Gastroesophageal sphincter (tissue), 2 donors: ENCODE results near the gene ATP8A1.

Experiments used
- EP300 ChIP-seq: sonication (generic); formaldehyde crosslinking; IDR thresholded peaks from one replicate; pipeline ENCODE4 v1.6.1; 2017; ENCODE audit warnings: antibody characterized with exemption, mild to moderate bottlenecking
- POLR2A ChIP-seq, 2 donors: fragments of 450-650 bp; IDR thresholded peaks; one replicate each; pipeline ENCODE4 v1.6.1; 2017; ENCODE audit warnings: antibody characterized with exemption in 2 of 2, mild to moderate bottlenecking in 2 of 2, moderate library complexity in 1 of 2

DNA sequence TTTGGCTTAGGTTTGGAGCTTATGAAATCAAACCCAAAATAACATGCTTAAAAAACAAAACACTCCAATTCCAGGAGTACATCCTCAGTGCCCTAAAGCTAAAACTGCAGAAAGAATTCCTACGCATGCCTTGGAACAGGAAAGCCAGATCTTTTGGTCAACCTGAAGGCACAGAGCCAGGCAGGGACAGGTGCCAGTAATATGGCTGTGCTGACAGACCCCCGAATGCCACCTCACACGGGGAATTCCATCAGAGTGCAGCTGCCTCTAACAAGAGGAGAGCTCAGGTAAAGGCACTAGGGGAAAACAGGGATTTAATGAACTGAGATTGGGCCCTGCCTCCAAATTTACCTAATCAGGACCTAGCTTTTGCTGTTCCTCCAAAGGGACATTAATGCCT, 182.5 kb downstream of the ATP8A1 start:
- TF ChIP-seq EP300: no peak
- no peak for TF ChIP-seq POLR2A (IDR thresholded peaks at IDR 0.05)
